ENCODE data around the gene CLUH. TPM values are rescaled to one million over a fixed set of nuclear protein-coding genes. Genes with fewer than 3 reads are reported as not detected.

Gene CLUH
- total and polyA plus RNA-seq, 7 donors: 20.4 to 119 (median 32.1) TPM

GRCh38 chr17:2721603-2722002, 10.0 kb upstream of the CLUH start:
- 70 to 80% methylated on average over 4 of the region's 4 CpGs for WGBS, 2 donors
- no peak for DNase-seq
- intact Hi-C loops (cut with DNase I): no loop called here
- no peaks in the 10 kb centered on the region for H3K36me3 ChIP-seq
- no peak overlapping the region for H3K27ac ChIP-seq
- no peak overlapping the region for H3K4me3 ChIP-seq
- no peak for TF ChIP-seq CTCF (IDR thresholded peaks at IDR 0.05)
- no peak for TF ChIP-seq POLR2A (IDR thresholded peaks at IDR 0.05)
- TF ChIP-seq POLR2AphosphoS5 (IDR thresholded peaks at IDR 0.05): no peak
- no peak for TF ChIP-seq EP300 (IDR thresholded peaks at IDR 0.05)
- no peaks in the 10 kb centered on the region for H3K9me3 ChIP-seq
- peaks cover 10 to 45% (median 29%) of the 10 kb centered on the region in 3 donors for H3K27me3 ChIP-seq
- H3K4me1 ChIP-seq: peaks cover 0 to 18% (median 13%) of the 10 kb centered on the region in 4 donors

- peaks cover 0 to 13% (median 10%) of the 10 kb centered on the region in 4 donors for H3K4me1 ChIP-seq
- H3K4me3 ChIP-seq: no peak overlapping the region
- no peak overlapping the region for H3K27ac ChIP-seq
- no peak for TF ChIP-seq EP300 (IDR thresholded peaks at IDR 0.05)
- TF ChIP-seq POLR2AphosphoS5 (IDR thresholded peaks at IDR 0.05): no peak
- TF ChIP-seq CTCF (IDR thresholded peaks at IDR 0.05): no peak
- TF ChIP-seq POLR2A (IDR thresholded peaks at IDR 0.05): no peak
- peaks cover 5 to 28% (median 21%) of the 10 kb centered on the region in 3 donors for H3K27me3 ChIP-seq
- H3K36me3 ChIP-seq: peaks cover 0 to 9% (median 0%) of the 10 kb centered on the region in 4 donors
- H3K9me3 ChIP-seq: no peaks in the 10 kb centered on the region
- no peak for DNase-seq
- WGBS, 2 donors: 77 to 90% methylated on average over 4 of the region's 4 CpGs
- intact Hi-C loops (cut with DNase I): no loop called here
These were observed 8.3 kb upstream of the CLUH start for GRCh38 chr17:2719861-2720260.

GRCh38 chr17:2718150-2718938, 6.8 kb upstream of the CLUH start:
- H3K36me3 ChIP-seq: peaks cover 0 to 10% (median 0%) of the 10 kb centered on the region in 4 donors
- TF ChIP-seq CTCF (IDR thresholded peaks at IDR 0.05) (no peak), EP300 (IDR thresholded peaks at IDR 0.05) (no peak), POLR2AphosphoS5 (IDR thresholded peaks at IDR 0.05) (no peak), POLR2A (IDR thresholded peaks at IDR 0.05) (no peak)
- H3K4me3 ChIP-seq: no peak overlapping the region
- no peak overlapping the region for H3K27ac ChIP-seq
- DNase-seq: no peak
- intact Hi-C loops (cut with DNase I): no loop called here
- 51 to 76% methylated on average over 13 of the region's 13 CpGs for WGBS, 2 donors
- no peaks in the 10 kb centered on the region for H3K9me3 ChIP-seq
- H3K4me1 ChIP-seq: peaks cover 0 to 4% (median under 1%) of the 10 kb centered on the region in 4 donors
- H3K27me3 ChIP-seq: peaks cover 0 to 14% (median 8%) of the 10 kb centered on the region in 3 donors

- no peak for TF ChIP-seq CTCF (IDR thresholded peaks at IDR 0.05)
- TF ChIP-seq EP300 (IDR thresholded peaks at IDR 0.05): no peak
- no peak for TF ChIP-seq POLR2AphosphoS5 (IDR thresholded peaks at IDR 0.05)
- no peak for TF ChIP-seq POLR2A (IDR thresholded peaks at IDR 0.05)
- no peak overlapping the region for H3K4me3 ChIP-seq
- no peak for DNase-seq
- H3K9me3 ChIP-seq: no peaks in the 10 kb centered on the region
- no peaks in the 10 kb centered on the region for H3K27me3 ChIP-seq
- H3K36me3 ChIP-seq: peaks cover 0 to 10% (median 0%) of the 10 kb centered on the region in 4 donors
- WGBS, 2 donors: 81 to 87% methylated on average over 5 of the region's 5 CpGs
- no peak overlapping the region for H3K27ac ChIP-seq
- intact Hi-C loops (cut with DNase I): no loop called here
- H3K4me1 ChIP-seq: peaks cover 0 to 15% (median 13%) of the 10 kb centered on the region in 4 donors
These were observed 5.1 kb upstream of the CLUH start for GRCh38 chr17:2716649-2717048.

Measured in sigmoid colon (tissue), 7 donors.